Osteoblast (primary cell): ENCODE data around the gene SRGAP2B. TPM values are rescaled to one million over a fixed set of nuclear protein-coding genes. Genes with fewer than 3 reads are reported as not detected.
"Not testable (repeated sequence)": the region's sequence is repeated elsewhere in the genome, so short reads cannot be mapped to it uniquely, and the experiment has no call there.

Source experiments
- DNase-seq: peaks from one replicate; pipeline ENCODE4 v3.0.0; 2011; ENCODE audit warnings: low spot score, mixed read lengths; ENCODE audit not compliant: insufficient read length; ENCODE audit errors: missing footprints
- H2AFZ ChIP-seq: 2 replicates; pipeline ENCODE4 v1.6.0; 2011; ENCODE audit warnings: mild to moderate bottlenecking, low read length
- H3K27ac ChIP-seq: 2 replicates; pipeline ENCODE4 v1.5.1; 2011; ENCODE audit warnings: mild to moderate bottlenecking, low read depth, low read length, moderate library complexity
- H3K27me3 ChIP-seq: 2 replicates; pipeline ENCODE4 v1.6.0; 2012; ENCODE audit warnings: mild to moderate bottlenecking, control low read depth, inconsistent platforms, low read length, moderate library complexity; ENCODE audit not compliant: insufficient read depth
- H3K36me3 ChIP-seq: 2 replicates; pipeline ENCODE4 v1.5.1; 2011; ENCODE audit warnings: mild to moderate bottlenecking, low read length, control low read depth, moderate library complexity; ENCODE audit not compliant: insufficient read depth
- H3K4me1 ChIP-seq: 2 replicates; pipeline ENCODE4 v1.5.1; 2011; ENCODE audit warnings: mild to moderate bottlenecking, low read length, control low read depth, moderate library complexity; ENCODE audit not compliant: insufficient read depth
- H3K4me2 ChIP-seq: 2 replicates; pipeline ENCODE4 v1.6.0; 2011; ENCODE audit warnings: mild to moderate bottlenecking, low read length; ENCODE audit not compliant: insufficient read depth
- H3K4me3 ChIP-seq: fragments of 200-600 bp; sonication (generic); 3 replicates; pipeline ENCODE4 v1.5.1; 2012; ENCODE audit warnings: mild to moderate bottlenecking, low read length, inconsistent platforms; ENCODE audit not compliant: insufficient read depth
- H3K79me2 ChIP-seq: 2 replicates; pipeline ENCODE4 v1.6.0; 2012; ENCODE audit warnings: mild to moderate bottlenecking, low read length, control low read depth, inconsistent platforms; ENCODE audit not compliant: insufficient read depth
- H3K9me3 ChIP-seq: 2 replicates; pipeline ENCODE4 v1.5.1; 2011; ENCODE audit warnings: low read depth, low read length, control low read depth
- H4K20me1 ChIP-seq: 2 replicates; pipeline ENCODE4 v1.6.0; 2012; ENCODE audit warnings: mild to moderate bottlenecking, low read length, control low read depth; ENCODE audit not compliant: insufficient read depth
- total RNA-seq: library from RNA; depleted of rRNA; stranded (reverse); fragments of >200 nt; gene quantifications from 2 replicates; pipeline ENCODE4 v1.2.3, GENCODE V29; 2012

Gene SRGAP2B
- total RNA-seq, 1 donor = 30.0 TPM

GRCh38 chr1:145101725-145102124 is 6.6 kb upstream of the SRGAP2B start:
- not testable (repeated sequence) for H3K9me3 ChIP-seq, DNase-seq, H3K36me3 ChIP-seq, H3K79me2 ChIP-seq, H3K27me3 ChIP-seq, H2AFZ ChIP-seq, H3K4me3 ChIP-seq, H4K20me1 ChIP-seq, H3K4me2 ChIP-seq, H3K27ac ChIP-seq, H3K4me1 ChIP-seq

DNA sequence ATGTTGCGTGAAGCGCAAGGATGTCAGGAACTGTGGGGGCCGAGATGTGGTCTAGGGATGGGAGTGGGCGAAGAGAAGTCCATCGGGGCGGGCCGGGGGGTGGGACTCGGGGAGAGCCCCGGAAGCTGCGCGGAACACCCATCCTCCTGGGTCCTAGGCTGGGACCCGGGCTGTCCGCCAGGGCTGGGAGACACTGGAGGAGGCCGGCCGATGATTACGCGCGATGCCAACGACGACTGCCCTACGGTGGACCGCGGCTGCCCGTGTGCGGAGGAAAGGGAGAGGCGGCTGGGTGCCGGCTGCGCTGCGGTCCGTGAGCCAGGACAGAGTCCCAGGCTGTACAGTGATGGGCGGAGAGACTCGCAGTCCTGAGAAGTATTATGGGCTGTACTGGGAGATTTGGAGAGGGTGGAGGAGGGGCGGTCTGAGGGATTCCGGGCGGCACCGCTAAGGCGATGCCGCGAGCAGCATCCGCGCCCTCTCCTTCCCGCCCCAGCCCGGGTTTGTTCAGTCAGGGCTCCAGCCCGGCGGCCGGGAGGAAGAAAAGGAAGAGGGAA is 395 bp downstream of the SRGAP2B start:
- not testable (repeated sequence) for H3K4me2 ChIP-seq, H2AFZ ChIP-seq, H3K36me3 ChIP-seq, H3K27me3 ChIP-seq, H3K79me2 ChIP-seq, H4K20me1 ChIP-seq, H3K4me1 ChIP-seq, DNase-seq, H3K27ac ChIP-seq, H3K9me3 ChIP-seq
- H3K4me3 ChIP-seq = peak overlapping the region; percentile 45

GRCh38 chr1:145093517-145094149 is 1.5 kb downstream of the SRGAP2B start:
- not testable (repeated sequence) for H3K27me3 ChIP-seq, H4K20me1 ChIP-seq, H3K79me2 ChIP-seq, H3K4me1 ChIP-seq, H2AFZ ChIP-seq, H3K27ac ChIP-seq, H3K36me3 ChIP-seq, DNase-seq, H3K9me3 ChIP-seq
- peak overlapping the region; percentile 57 for H3K4me3 ChIP-seq
- H3K4me2 ChIP-seq = peak overlapping the region; percentile 28

- not testable (repeated sequence) for DNase-seq, H3K4me2 ChIP-seq, H4K20me1 ChIP-seq, H3K27ac ChIP-seq, H3K9me3 ChIP-seq, H3K36me3 ChIP-seq, H3K4me1 ChIP-seq, H2AFZ ChIP-seq, H3K27me3 ChIP-seq, H3K4me3 ChIP-seq, H3K79me2 ChIP-seq
Measured at GRCh38 chr1:145082483-145083255, 12.5 kb downstream of the SRGAP2B start.

DNA sequence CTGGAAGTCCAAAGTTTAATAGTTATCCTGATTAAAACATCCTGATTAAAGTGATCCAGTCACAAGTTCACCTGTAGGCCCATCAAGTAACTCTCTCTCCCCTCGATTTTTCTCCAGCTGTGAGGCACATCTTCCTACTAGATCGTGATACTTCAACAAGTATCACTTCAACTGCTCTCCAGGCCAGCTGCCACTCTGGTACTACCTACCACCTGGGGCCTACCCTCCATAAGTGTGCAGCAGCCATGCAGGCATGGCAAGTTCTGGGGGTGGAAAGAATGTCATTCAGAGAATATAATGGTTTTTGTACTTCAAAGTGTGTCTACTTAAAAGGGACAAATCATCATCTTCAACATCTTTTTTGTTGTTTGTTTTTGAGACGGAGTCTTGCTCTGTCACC is 14.9 kb downstream of the SRGAP2B start:
- H3K36me3 ChIP-seq, H3K4me3 ChIP-seq, DNase-seq, H3K9me3 ChIP-seq, H3K4me1 ChIP-seq, H4K20me1 ChIP-seq, H3K4me2 ChIP-seq, H3K27ac ChIP-seq, H3K79me2 ChIP-seq, H2AFZ ChIP-seq, H3K27me3 ChIP-seq: not testable (repeated sequence)

DNA sequence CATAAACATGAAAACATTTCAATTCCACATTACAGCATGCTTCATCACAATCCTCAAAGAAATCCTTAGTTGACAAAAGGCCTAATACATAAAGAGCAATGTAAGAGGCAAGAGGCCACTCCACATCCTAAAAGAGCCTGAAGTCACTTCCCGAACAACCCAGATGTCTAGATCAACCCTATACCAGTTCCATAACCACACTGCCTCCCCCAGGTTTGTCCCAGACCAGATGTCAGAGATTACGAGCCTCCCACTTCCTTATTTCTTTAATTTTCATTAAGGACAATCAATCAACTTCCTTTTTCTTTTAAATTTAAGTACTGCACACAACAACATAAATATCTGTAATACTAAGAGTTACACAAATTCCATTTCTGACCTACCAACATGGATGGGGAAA is 15.4 kb downstream of the SRGAP2B start:
- not testable (repeated sequence) for H3K4me1 ChIP-seq, H3K27me3 ChIP-seq, H3K9me3 ChIP-seq, H2AFZ ChIP-seq, H4K20me1 ChIP-seq, H3K79me2 ChIP-seq, H3K36me3 ChIP-seq, H3K27ac ChIP-seq, H3K4me2 ChIP-seq, DNase-seq, H3K4me3 ChIP-seq

DNA sequence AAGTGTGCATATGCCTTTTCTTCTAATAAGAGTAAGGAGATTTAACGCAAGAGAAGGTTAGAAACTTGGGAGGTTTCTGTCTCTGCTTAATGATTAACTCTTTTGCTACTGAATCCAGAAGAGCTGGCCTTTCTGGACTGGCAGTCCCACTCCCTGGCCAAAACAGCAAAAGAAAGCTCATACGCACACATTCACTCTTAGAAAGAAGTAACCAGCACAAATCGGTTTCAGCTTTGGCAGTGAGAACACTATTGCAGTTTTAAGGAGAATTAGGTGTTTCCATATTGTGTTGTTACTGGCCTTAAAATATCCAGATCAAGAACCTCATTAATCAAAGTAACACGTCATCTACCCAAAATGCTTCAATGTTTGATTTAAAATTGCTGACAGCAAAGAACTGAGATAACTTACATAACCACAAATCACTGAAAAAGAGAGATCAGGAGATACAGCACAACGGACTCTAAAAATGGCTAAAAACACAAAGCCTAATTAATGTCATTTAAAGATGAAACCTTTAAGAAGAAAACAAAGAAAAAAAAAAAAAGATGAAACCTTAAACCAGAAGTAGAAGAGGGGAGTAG is 16.2 kb downstream of the SRGAP2B start:
- H3K4me2 ChIP-seq, H3K79me2 ChIP-seq, H2AFZ ChIP-seq, H3K36me3 ChIP-seq, H3K4me3 ChIP-seq, H3K9me3 ChIP-seq, H3K27me3 ChIP-seq, H3K27ac ChIP-seq, DNase-seq, H3K4me1 ChIP-seq, H4K20me1 ChIP-seq: not testable (repeated sequence)

DNA sequence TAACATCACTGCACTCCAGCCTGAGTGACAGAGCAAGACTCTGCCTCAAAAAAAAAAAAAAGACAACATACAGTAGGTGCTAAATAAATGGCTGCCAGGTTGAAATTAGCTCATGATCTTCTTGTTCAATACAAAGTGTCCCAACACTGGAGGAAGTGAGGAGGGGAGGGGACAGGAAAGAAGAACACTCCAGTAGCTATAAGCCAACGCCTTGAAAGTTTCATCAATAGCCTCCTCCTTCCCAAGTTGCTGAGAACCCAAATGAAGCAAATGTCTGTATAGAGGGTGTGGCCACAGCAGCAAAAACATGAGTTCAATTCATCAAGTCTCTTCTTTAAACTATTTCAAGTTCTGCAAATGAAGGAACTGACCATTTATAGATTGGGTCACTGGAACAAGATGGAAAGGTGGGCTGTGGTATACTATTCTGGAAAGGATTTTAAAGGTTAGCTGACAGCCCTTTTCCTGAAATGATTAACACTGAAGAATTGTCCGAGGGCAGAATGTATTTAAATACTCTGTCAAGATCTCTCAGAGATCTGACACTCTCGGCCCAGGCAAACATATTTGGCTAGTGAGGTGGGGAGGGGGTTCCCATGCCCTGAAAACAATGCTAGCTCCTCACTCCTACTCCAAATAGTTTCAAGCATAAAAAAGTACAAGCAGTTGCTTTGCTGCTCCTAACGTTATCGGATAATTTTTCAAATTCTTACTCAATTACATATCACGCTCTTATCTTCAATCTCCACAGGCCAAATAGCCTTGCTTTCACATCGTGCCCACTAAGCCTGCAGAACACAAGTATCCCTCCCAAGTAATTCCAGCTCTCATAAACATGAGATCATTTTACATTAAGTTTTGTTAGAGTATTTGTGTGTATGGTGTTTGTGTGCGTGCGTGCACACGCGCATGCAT is 17.0 kb downstream of the SRGAP2B start:
- not testable (repeated sequence) for H3K36me3 ChIP-seq, H3K79me2 ChIP-seq, H3K27ac ChIP-seq, H3K27me3 ChIP-seq, H3K4me2 ChIP-seq, H3K4me1 ChIP-seq, H3K9me3 ChIP-seq, H4K20me1 ChIP-seq, H3K4me3 ChIP-seq, H2AFZ ChIP-seq, DNase-seq
